ENCODE measurements around the gene QTRT2.

Gene QTRT2

GRCh38 chr3:114079761-114080160 is 23.2 kb downstream of the QTRT2 start:
- DNase-seq, result no peak

GRCh38 chr3:114080201-114080600 is 23.7 kb downstream of the QTRT2 start:
- no peak for DNase-seq

GRCh38 chr3:114081037-114081436 is 24.5 kb downstream of the QTRT2 start:
- DNase-seq, result no peak

GRCh38 chr3:114083112-114083511 is 26.6 kb downstream of the QTRT2 start:
- no peak for DNase-seq

- DNase-seq, result no peak
Observed at GRCh38 chr3:114086356-114086755, 29.8 kb downstream of the QTRT2 start.

- DNase-seq, result no peak
Observed at GRCh38 chr3:114089675-114090074, 33.1 kb downstream of the QTRT2 start.

GRCh38 chr3:114092151-114093015 is 35.8 kb downstream of the QTRT2 start:
- DNase-seq, result no peak

- DNase-seq, result no peak
Observed at GRCh38 chr3:114093016-114093380, 36.5 kb downstream of the QTRT2 start.

GRCh38 chr3:114093596-114093995 is 37.1 kb downstream of the QTRT2 start:
- DNase-seq, result no peak

- DNase-seq, result no peak
Observed at GRCh38 chr3:114095796-114096195, 39.3 kb downstream of the QTRT2 start.

GRCh38 chr3:114101101-114101500 is 44.6 kb downstream of the QTRT2 start:
- no peak for DNase-seq

- no peak for DNase-seq
Observed at GRCh38 chr3:114103181-114103580, 46.6 kb downstream of the QTRT2 start.

GRCh38 chr3:114103858-114104257 is 47.3 kb downstream of the QTRT2 start:
- no peak for DNase-seq

GRCh38 chr3:114104414-114104813 is 47.9 kb downstream of the QTRT2 start:
- no peak for DNase-seq

- DNase-seq, result no peak
Observed at GRCh38 chr3:114108137-114108536, 51.6 kb downstream of the QTRT2 start.

- DNase-seq, result no peak
Observed at GRCh38 chr3:114110439-114110838, 53.9 kb downstream of the QTRT2 start.

- DNase-seq, result no peak
Observed at GRCh38 chr3:114111060-114111770, 54.7 kb downstream of the QTRT2 start.

GRCh38 chr3:114112696-114113095 is 56.2 kb downstream of the QTRT2 start:
- DNase-seq, result no peak

GRCh38 chr3:114114719-114115118 is 58.2 kb downstream of the QTRT2 start:
- no peak for DNase-seq

GRCh38 chr3:114115143-114115542 is 58.6 kb downstream of the QTRT2 start:
- DNase-seq, result no peak

GRCh38 chr3:114119776-114120175 is 63.2 kb downstream of the QTRT2 start:
- no peak for DNase-seq

GRCh38 chr3:114120211-114120610 is 63.7 kb downstream of the QTRT2 start:
- DNase-seq, result no peak

- DNase-seq, result no peak
Observed at GRCh38 chr3:114122027-114122709, 65.6 kb downstream of the QTRT2 start.

GRCh38 chr3:114126461-114126860 is 69.9 kb downstream of the QTRT2 start:
- DNase-seq, result no peak

Measured in NK-92 treated with Interleukin-12 subunit alpha and Interleukin-12 subunit beta, amount 100 ng/mL, for 24 hours (cell line).